ENCODE results near the gene PLXNA4. TPM values are rescaled to one million over a fixed set of nuclear protein-coding genes. Genes with fewer than 3 reads are reported as not detected.

Gene PLXNA4
- polyA plus RNA-seq, 4 donors = 13.1 to 14.7 (median 13.6) TPM

- DNase-seq (ENCODE audit: low read depth in 4 of 4, low spot score in 3 of 4) = no peak
Measured at GRCh38 chr7:132424277-132424676, 152.0 kb downstream of the PLXNA4 start.

- DNase-seq (ENCODE audit: low read depth in 4 of 4, low spot score in 3 of 4) = no peak
Measured at GRCh38 chr7:132423594-132424200, 152.6 kb downstream of the PLXNA4 start.

- no peak for DNase-seq (ENCODE audit: low read depth in 4 of 4, low spot score in 3 of 4)
Measured at GRCh38 chr7:132422502-132423111, 153.7 kb downstream of the PLXNA4 start.

- no peak for DNase-seq (ENCODE audit: low read depth in 4 of 4, low spot score in 3 of 4)
Measured at GRCh38 chr7:132420527-132420926, 155.7 kb downstream of the PLXNA4 start.

- peak; percentile 52 to 72 (median 58) for DNase-seq (ENCODE audit: low read depth in 4 of 4, low spot score in 3 of 4)
Measured at GRCh38 chr7:132419542-132419941, 156.7 kb downstream of the PLXNA4 start.

- no peak for DNase-seq (ENCODE audit: low read depth in 4 of 4, low spot score in 3 of 4)
Measured at GRCh38 chr7:132418840-132419239, 157.4 kb downstream of the PLXNA4 start.

- DNase-seq (ENCODE audit: low read depth in 4 of 4, low spot score in 3 of 4) = no peak
Measured at GRCh38 chr7:132417103-132417906, 159.0 kb downstream of the PLXNA4 start.

- no peak for DNase-seq (ENCODE audit: low read depth in 4 of 4, low spot score in 3 of 4)
Measured at GRCh38 chr7:132416395-132416794, 159.9 kb downstream of the PLXNA4 start.

GRCh38 chr7:132415259-132415658, 161.0 kb downstream of the PLXNA4 start:
- no peak for DNase-seq (ENCODE audit: low read depth in 4 of 4, low spot score in 3 of 4)

- DNase-seq (ENCODE audit: low read depth in 4 of 4, low spot score in 3 of 4) = no peak
Measured at GRCh38 chr7:132414857-132415256, 161.4 kb downstream of the PLXNA4 start.

- DNase-seq (ENCODE audit: low read depth in 4 of 4, low spot score in 3 of 4) = no peak
Measured at GRCh38 chr7:132412435-132412834, 163.8 kb downstream of the PLXNA4 start.

GRCh38 chr7:132410861-132411541, 165.3 kb downstream of the PLXNA4 start:
- no peak for DNase-seq (ENCODE audit: low read depth in 4 of 4, low spot score in 3 of 4)

- DNase-seq (ENCODE audit: low read depth in 4 of 4, low spot score in 3 of 4) = no peak
Measured at GRCh38 chr7:132410385-132410784, 165.9 kb downstream of the PLXNA4 start.

- no peak for DNase-seq (ENCODE audit: low read depth in 4 of 4, low spot score in 3 of 4)
Measured at GRCh38 chr7:132407764-132408163, 168.5 kb downstream of the PLXNA4 start.

GRCh38 chr7:132406039-132406438, 170.2 kb downstream of the PLXNA4 start:
- DNase-seq (ENCODE audit: low read depth in 4 of 4, low spot score in 3 of 4) = no peak

GRCh38 chr7:132404261-132404660, 172.0 kb downstream of the PLXNA4 start:
- DNase-seq (ENCODE audit: low read depth in 4 of 4, low spot score in 3 of 4) = no peak

- DNase-seq (ENCODE audit: low read depth in 4 of 4, low spot score in 3 of 4) = no peak
Measured at GRCh38 chr7:132403465-132404110, 172.7 kb downstream of the PLXNA4 start.

GRCh38 chr7:132402751-132403245, 173.5 kb downstream of the PLXNA4 start:
- no peak for DNase-seq (ENCODE audit: low read depth in 4 of 4, low spot score in 3 of 4)

GRCh38 chr7:132402096-132402495, 174.2 kb downstream of the PLXNA4 start:
- DNase-seq (ENCODE audit: low read depth in 4 of 4, low spot score in 3 of 4) = no peak

- no peak for DNase-seq (ENCODE audit: low read depth in 4 of 4, low spot score in 3 of 4)
Measured at GRCh38 chr7:132400561-132401142, 175.6 kb downstream of the PLXNA4 start.

Data from right renal pelvis (tissue), 4 donors.